HuH-7.5 (cell line): ENCODE measurements around the gene ABCB11.
A peak's percentile ranks its signal among the peaks of the same experiment; 100 is the strongest.
"Not testable (repeated sequence)": the region's sequence is repeated elsewhere in the genome, so short reads cannot be mapped to it uniquely, and the experiment has no call there.

Experiments
- DNase-seq: peaks from one replicate; pipeline ENCODE4 v3.0.0; 2011; ENCODE audit warnings: low spot score

Gene ABCB11

DNA sequence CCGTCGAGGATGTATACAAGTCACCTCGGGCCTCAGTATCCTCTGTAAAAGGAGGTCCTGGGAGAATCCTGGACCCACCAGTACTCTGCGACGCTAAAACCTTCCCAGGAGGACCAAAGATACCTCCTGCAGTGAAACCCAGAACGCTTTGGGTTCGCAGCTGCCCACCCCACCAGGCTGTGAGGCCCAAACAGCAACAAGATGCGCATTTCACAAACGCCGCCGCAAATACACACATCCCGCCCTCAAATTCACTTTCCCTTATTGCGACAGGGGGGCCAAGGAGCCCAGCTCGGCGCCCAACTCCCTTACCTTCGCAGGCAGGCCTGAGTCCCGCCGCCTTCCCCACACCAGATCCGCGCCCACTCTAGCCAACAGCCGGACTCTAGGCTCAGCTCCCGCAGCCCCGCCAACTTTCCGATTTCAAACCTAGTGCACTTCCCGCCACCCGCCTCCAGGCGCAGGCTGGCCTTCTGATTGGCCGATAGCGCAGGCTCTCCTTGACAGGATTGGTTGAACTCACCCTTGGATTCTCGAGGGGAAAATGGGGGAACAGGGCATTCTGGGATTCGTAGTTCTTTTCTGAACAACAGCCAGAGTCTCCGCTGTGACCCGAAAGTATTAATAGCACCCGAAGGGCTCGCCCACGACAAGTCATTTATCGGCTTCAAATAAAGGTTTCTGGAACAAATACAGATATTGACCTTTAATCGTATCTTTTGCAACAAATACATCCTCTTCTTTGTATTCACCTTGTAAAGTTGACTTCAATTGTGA, 140.9 kb downstream of the ABCB11 start, which contains the start of gene SPC25:
SPC25 (minus strand) TSS at position 425 of the 777 bp plus-strand sequence. CDS start 911 bp downstream, outside the sequence.
- DNase-seq = peak; percentile 93

DNA sequence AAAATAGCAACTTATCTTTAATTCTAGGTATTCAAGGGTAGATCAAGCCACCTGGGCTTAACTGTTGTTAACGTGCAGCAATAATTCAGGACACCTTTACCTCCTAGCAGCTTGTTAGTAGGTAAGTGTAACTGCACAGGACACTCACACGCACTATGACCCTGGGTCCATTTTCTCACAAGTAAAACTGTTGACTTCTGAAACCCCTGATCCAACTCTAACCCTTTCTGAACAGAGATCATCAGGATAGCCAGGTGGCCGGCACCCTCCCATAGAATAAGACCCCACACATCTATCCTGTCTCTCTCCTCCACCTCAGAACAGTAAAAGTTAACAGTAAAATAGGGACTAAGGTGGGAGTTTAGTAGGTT, 141.5 kb downstream of the ABCB11 start:
- no peak for DNase-seq

DNA sequence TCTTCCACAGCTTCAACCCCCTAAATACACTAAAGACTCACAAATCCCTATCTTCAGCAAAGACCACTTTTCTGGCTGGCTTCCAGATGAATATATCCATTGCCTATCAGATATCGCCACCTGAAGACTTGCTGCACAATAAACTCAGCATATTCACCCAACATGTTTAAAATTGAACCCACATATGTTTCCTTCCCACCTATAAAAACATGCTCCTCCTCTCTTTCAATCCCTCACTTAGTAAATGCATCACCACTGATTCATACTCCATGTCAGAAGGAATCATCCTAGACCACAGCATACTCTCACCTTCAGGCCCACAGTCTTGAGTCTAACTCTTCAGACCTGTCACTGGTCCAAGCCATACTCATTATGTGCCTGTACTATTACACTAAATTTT, 146.1 kb downstream of the ABCB11 start:
- no peak for DNase-seq

DNA sequence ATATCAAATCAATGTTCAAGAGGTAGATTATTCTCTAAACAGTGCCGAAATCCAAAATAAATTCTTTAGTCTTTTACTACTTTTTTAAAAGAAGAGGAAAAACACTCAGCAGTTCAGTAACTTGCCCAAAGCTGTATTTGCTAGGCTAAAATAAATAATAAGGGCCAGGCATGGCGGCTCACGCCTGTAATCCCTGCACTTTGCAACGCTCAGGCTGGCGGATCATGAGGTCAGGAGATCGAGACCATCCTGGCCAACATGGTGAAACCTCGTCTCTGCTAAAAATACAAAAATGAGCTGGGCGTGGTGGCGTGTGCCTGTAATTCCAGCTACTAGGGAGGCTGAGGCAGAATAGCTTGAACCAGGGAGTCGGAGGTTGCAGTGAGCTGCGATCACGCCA, 149.0 kb downstream of the ABCB11 start:
- DNase-seq = not testable (repeated sequence)

DNA sequence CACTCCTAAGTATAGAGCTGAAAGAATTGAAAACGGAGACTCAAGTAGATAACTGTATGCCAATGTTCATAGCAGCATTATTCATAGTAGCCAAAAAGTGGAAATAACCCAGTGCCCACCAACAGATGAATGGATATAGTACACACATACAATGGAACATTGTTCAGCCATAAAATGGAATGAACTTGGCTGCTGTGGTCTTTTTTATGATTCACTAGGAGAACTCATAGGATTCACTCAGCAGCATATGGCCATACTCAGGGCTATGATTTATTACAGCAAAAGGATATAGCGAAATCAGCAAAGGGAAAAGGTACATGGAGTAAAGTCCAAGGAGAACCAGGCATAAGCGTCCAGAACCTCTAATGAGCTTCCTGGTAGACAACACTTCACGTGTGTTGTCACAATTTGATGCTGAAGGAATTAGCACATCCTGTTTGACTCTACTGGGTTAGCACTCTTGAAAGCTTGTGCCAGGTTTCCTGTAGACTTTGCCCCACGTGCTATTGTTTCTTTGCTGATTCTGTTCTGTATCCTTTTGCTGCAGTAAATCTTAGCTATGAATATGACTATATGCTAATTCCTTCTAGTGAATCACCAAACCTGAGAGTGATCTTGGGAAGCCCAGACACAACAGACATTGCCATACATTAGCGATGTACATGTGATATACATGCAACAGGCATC, 156.6 kb downstream of the ABCB11 start:
- DNase-seq = no peak

DNA sequence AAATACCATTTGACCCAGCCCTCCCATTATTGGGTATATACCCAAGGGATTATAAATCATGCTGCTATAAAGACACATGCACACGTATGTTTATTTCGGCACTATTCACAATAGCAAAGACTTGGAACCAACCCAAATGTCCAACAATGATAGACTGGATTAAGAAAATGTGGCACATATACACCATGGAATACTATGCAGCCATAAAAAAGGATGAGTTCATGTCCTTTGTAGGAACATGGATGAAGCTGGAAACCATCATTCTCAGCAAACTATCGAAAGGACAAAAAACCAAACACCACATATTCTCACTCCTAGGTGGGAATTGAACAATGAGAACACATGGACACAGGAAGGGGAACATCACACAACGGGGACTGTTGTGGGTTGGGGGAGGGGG, 160.3 kb downstream of the ABCB11 start:
- DNase-seq = not testable (repeated sequence)
